Measurements from ENCODE around the gene MPRIP. TPM values are rescaled to one million over a fixed set of nuclear protein-coding genes. Genes with fewer than 3 reads are reported as not detected.

MPRIP gene
- total RNA-seq, 1 donor, result 86.5 TPM

DNA sequence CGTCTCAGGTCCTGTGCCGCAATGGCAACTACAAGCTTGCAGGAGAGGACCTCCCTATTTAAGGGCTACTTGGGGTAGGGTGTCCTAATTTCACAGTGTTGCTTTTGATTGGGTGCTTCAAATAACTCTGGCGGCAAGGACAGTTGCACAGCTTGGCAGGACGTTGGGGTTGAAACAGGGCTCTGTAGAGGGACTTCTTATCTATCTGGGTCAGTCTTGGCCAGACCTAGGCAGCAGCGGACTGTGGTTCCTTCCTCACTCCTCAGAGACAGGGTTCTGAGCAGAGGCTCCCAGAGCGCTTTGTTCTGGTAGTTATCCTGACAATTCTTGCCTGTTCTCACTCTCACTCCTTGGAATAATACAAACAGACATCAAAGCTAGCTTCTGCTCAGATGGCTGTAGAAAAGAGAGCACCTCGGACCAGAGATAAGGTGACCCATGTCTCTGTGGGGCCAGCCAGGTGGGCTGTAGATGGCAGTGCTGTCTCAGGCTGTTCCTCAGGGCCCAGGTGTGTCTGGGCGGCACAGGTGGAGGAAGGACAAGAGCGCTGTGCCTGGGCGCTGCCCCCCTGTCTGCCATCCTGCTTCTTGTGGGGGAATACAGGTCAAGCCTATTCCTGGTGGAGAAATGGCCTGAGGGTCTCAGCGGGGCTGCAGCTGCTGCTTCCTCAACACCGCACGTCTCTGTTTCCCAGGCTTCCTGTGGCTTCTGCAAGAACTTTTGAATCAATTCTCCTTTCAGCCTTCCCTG lies 102.8 kb downstream of the MPRIP start:
- no peak overlapping the region for H3K4me3 ChIP-seq (ENCODE audit: low read depth, low read length)
- no peak for DNase-seq (ENCODE audit: low read depth)
- TF ChIP-seq, protein P1, sequence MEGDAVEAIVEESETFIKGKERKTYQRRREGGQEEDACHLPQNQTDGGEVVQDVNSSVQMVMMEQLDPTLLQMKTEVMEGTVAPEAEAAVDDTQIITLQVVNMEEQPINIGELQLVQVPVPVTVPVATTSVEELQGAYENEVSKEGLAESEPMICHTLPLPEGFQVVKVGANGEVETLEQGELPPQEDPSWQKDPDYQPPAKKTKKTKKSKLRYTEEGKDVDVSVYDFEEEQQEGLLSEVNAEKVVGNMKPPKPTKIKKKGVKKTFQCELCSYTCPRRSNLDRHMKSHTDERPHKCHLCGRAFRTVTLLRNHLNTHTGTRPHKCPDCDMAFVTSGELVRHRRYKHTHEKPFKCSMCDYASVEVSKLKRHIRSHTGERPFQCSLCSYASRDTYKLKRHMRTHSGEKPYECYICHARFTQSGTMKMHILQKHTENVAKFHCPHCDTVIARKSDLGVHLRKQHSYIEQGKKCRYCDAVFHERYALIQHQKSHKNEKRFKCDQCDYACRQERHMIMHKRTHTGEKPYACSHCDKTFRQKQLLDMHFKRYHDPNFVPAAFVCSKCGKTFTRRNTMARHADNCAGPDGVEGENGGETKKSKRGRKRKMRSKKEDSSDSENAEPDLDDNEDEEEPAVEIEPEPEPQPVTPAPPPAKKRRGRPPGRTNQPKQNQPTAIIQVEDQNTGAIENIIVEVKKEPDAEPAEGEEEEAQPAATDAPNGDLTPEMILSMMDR (IDR thresholded peaks at IDR 0.05; ENCODE audit: insufficient read depth, low read length), result no peak

DNA sequence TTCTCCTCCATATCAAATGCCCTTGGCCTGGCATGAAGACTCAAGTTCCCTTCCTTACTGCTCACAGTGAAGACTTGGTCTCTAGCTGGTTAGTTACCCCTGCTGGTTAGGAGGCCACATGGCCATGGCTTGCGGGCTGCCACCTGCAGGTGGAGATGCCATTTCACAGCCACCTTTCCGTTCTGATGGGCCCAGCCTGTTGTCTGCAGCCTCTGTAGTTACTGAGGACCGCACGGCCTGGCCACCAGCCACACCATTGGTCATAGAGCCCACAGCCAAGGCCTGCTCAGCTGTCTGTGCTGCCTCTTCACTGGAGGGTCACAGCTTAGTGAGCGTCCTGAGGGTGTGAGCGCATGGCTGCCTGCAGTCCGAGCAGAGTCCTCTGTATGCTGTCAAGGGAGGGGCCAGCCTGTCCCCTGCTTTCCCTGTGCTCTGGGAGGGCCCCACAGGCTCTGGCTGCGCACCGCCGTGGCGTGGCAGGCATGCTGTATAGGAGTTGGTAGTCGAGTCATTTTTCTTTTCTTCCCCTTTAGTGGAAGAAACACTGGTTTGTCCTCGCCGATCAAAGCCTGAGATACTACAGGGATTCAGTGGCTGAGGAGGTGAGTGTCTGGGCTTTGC lies 104.6 kb downstream of the MPRIP start:
- TF ChIP-seq, protein P1 (IDR thresholded peaks at IDR 0.05; ENCODE audit: insufficient read depth, low read length), result no peak
- no peak for DNase-seq (ENCODE audit: low read depth)
- no peak overlapping the region for H3K4me3 ChIP-seq (ENCODE audit: low read depth, low read length)

DNA sequence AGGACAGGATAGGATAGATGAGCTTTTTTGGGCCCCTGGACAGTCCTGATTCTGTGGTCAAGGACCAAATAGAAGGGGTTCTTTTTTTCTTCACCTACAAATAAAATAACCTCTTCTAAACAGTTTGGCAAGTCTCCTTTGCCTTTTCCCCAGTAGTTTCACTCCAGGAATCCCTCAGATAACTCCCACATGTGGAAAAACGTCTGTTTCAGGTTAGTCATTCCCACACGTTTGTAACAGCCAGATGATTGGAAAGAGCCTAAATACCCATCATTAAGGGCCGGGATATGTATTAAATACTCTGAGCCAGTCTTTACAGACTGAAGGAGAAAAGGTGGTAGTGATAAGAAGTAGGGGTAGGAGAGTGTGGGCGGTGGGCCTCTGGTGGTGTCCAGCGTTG lies 105.6 kb downstream of the MPRIP start:
- TF ChIP-seq, protein P1 (IDR thresholded peaks at IDR 0.05; ENCODE audit: insufficient read depth, low read length), result no peak
- peak; percentile 36 for DNase-seq (ENCODE audit: low read depth)
- no peak overlapping the region for H3K4me3 ChIP-seq (ENCODE audit: low read depth, low read length)

DNA sequence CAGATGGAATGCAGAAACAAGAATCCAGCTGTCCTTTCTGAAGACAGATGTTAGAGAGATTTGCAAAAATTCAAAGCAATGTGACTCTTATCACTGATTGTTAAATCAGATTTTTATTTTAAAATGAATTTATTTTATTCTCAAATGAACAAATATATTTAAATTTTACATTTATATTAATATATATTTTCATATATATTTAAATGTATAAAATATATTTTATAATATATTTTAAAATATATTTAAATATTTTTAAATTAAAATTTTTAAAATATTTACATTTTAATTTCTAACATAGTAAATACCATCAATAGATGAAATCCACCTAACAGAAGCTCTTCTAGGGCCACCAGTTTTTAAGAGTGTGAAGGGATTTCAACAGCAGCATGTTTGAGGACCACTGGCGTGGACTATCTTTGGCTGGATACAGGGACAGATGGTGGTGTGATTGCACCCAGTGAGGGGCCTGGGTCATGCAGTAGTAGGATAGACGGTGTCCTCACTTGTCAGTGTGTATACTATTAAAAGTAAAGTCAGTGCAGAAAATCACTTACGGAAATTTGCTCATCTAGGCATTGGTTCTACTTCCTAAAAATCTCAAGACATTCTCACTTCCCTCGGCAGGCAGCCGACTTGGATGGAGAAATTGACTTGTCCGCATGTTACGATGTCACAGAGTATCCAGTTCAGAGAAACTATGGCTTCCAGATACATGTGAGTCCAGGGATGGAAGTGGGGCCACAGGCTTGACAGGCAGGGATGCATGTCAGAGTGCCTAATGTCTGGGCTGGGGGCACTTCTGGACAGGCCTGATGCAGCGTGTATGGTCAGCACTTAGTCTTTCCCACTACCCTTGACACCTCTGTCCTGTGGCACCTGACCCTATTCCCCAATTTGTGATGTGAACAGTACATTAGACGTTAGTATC lies 107.5 kb downstream of the MPRIP start:
- H3K4me3 ChIP-seq (ENCODE audit: low read depth, low read length), result no peak overlapping the region
- no peak for DNase-seq (ENCODE audit: low read depth)
- TF ChIP-seq, protein P1 (IDR thresholded peaks at IDR 0.05; ENCODE audit: insufficient read depth, low read length), result no peak

DNA sequence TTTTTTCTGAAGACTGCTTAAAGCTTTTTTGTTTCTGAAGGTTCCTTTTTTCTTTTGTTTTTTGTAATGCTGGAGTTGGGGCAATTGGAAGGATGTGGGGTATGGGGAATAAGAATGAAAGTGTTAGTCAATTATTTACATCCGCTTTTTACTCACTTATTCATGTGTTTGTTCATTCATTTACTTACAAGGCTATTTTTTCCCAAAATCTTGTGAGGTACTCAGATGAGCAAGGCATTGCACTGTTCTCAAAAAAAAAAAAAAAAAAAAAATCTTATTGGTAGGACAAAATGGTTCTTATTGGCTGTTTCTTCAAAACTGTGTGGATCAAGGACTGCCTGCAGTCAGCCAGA lies 108.2 kb downstream of the MPRIP start:
- no peak overlapping the region for H3K4me3 ChIP-seq (ENCODE audit: low read depth, low read length)
- TF ChIP-seq, protein P1 (IDR thresholded peaks at IDR 0.05; ENCODE audit: insufficient read depth, low read length), result no peak
- no peak for DNase-seq (ENCODE audit: low read depth)

DNA sequence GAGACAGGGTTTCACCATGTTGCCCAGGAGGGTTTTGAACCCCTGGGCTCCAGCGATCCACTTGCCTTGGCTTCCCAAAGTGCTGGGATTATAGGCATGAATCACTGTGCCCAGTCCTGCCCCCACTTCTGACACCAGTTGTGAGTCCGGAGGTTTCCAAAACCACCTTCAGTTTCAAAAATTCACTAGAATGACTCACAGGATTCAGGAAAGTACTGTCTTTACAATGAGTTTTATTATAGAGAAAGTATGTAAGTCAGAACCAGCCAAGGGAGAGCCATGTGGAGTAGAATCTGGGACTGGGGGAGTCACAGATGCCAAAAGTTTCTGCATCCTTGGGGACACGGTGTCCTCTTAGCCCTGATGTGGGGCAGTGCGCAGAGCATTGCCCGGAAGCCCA lies 108.8 kb downstream of the MPRIP start:
- TF ChIP-seq, protein P1 (IDR thresholded peaks at IDR 0.05; ENCODE audit: insufficient read depth, low read length), result no peak
- no peak overlapping the region for H3K4me3 ChIP-seq (ENCODE audit: low read depth, low read length)
- DNase-seq (ENCODE audit: low read depth), result peak; percentile 78
